GM19351 (cell line): Measurements from ENCODE around the gene DSCAML1.

Experiments
- ATAC-seq: cut with Tn5 transposase; IDR thresholded peaks from one replicate; pipeline ENCODE4 v1.9.1; 2021; ENCODE audit warnings: mild to moderate bottlenecking, moderate library complexity; ENCODE audit not compliant: unreplicated experiment

Gene DSCAML1

GRCh38 chr11:117535850-117536411 is 261.1 kb downstream of the DSCAML1 start:
- no peak for ATAC-seq

DNA sequence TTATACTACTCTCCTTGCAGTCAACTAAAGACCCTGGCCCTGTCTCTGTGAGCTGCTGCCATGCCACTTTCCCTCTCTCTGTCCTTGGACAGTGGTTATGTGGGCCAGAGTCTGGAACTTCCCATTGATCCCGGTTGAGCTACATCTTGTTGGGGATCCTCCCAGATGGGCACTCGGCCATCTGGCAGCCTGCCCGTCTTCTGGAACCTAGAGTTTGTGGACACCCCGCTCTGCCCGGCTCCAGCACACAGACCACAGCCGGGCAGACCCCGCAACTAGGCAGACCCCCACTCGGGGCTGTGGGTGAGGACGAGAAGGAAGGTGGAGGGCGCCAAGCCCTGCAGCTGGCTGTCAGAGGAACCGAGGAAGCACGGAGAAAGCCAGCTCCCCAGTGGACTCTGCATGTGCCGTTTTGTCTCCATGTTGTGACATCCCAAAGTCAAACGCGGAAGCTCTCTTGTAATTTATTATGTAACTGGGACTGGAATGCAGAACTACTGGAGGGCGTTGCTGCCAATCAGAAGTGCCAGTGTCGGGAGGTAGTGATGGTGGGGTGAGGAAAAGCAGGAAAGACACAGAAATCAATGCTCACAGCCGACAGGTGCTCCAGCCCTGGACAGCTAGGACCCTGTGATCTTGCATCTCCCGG is 261.7 kb downstream of the DSCAML1 start:
- ATAC-seq = no peak

GRCh38 chr11:117532568-117532967 is 264.4 kb downstream of the DSCAML1 start:
- no peak for ATAC-seq

GRCh38 chr11:117529816-117530215 is 267.2 kb downstream of the DSCAML1 start:
- no peak for ATAC-seq

DNA sequence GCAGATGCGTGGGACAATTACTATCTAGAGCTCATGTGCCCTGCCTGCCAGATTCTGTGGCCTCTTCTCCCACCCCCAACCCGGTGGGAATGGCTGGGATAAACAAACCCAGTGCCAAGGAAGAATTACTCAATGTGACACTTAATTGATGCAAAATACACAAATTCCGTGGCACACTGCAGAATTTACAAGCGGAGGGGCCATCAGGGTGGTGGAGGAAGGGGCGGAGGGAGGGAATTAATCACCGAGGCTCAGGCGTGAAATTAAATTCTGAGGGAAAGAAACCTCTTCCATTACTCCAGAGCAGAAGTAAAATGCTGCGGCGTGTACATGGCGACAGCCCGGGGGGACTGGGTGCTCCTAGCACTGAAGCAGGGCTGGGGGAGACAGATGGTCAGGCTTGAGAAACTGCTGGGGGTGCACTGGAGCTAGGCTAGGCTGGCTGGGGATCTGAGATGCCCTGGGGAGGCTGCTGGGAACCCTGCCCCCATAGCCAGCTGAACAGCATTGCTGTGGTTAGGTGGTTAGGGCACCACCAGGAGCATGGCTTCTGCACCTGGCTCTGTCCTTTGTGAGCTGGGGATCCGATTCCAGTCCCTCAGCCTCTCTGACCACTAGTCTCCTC is 268.8 kb downstream of the DSCAML1 start:
- no peak for ATAC-seq

GRCh38 chr11:117527271-117527670 is 269.7 kb downstream of the DSCAML1 start:
- ATAC-seq = no peak

- no peak for ATAC-seq
These were observed 271.0 kb downstream of the DSCAML1 start for GRCh38 chr11:117525866-117526542.

GRCh38 chr11:117524468-117525183 is 272.4 kb downstream of the DSCAML1 start:
- no peak for ATAC-seq

DNA sequence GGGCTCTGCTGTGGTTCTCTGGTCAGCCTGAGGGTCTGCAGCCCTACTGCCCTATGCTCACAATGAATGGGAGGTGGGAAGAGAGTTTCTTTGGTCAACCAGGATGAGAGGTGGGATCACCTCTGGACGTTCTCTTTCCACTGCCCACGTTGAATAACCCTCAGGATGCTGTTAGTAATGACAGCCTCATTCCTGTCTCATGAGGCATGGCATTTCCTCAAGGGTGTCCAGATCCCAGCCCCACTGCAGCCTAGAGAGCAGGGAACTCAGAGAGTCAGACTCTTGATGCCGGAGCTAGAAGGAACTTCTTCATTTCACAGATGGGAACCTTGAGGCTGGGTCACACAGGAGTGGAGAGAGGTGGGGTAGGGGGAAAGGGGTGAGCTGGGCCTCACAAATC is 273.3 kb downstream of the DSCAML1 start:
- no peak for ATAC-seq

DNA sequence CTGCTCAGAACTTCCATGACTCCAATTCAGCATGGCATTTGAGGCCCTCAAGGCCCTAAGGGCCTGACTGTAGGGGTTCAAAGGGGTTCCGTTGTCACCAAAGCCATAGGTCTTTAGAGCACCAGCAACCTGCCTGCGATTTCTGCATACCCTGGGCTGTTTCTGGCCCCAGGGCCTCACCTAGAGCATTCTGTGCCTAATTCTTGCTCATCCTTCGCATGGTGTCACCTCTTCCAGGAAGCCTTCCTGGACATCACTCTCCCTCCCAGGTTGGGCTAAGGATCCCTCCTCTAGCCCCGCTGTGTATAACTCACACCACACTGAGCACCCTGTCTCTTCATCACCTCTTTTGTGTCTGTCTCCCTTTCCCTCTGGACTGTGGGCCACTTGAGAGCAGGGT is 275.0 kb downstream of the DSCAML1 start:
- ATAC-seq = no peak

- ATAC-seq = no peak
These were observed 276.1 kb downstream of the DSCAML1 start for GRCh38 chr11:117520966-117521365.

DNA sequence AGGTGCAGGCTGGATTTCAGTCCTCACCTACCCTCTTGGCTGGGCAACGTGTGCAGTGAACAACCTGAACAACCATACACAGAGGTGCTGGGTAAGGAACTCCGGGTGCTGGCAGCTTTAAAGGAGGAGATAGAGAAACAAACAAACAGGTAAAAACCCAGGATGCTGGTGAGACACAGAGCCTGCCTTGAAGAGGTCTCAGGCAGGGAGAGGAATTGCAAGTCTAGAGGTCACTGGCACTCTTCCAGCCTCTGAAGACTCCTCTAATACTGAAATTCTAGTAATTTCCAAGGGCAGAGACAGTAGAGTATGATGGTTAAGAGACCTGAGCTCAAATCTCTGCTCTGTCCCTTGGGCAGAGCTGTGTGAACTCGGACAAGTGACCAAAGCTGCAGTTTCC is 276.8 kb downstream of the DSCAML1 start:
- ATAC-seq = no peak

GRCh38 chr11:117519590-117519989 is 277.4 kb downstream of the DSCAML1 start:
- no peak for ATAC-seq

DNA sequence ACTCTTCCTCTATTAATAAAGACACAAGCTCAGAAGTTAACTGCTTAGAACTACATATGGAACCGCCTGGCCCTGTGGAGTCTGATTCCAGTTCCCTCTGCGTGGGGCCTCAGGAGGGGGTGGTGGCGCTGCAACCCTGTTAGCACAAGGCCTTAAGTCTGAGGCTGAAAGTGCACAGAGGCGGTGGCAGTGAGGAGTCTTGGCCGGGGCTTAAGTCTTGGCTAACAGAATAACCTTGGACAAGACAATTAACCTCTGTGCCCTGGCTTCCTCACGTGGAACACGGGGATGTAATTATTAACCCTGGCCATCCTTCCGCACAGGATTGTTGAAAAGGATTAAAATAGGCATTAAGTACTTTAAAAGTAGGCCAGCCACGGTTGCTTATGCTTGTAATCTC is 277.8 kb downstream of the DSCAML1 start:
- no peak for ATAC-seq

- ATAC-seq = no peak
These were observed 278.6 kb downstream of the DSCAML1 start for GRCh38 chr11:117518455-117518854.

DNA sequence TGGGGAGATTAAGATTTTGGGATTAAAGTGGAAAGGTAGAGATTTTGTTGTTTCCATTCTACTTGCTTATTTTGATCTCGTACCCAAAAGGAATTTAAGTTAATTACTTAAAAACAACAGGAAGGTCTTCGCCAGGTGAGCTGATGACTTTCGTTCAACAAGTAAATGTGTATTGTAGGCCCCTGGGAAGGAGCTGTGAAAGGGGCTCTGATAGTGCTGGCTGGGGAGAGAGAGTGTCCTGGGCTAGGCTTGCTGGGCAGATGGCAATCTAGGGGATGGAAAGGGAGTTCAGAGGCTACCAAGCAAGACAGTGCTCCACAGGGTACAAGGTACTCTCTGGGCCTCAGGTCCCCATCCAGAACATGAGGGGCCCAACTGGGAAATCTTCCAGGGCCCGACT is 279.9 kb downstream of the DSCAML1 start:
- ATAC-seq = no peak

GRCh38 chr11:117515892-117516787 is 280.9 kb downstream of the DSCAML1 start:
- ATAC-seq = no peak

DNA sequence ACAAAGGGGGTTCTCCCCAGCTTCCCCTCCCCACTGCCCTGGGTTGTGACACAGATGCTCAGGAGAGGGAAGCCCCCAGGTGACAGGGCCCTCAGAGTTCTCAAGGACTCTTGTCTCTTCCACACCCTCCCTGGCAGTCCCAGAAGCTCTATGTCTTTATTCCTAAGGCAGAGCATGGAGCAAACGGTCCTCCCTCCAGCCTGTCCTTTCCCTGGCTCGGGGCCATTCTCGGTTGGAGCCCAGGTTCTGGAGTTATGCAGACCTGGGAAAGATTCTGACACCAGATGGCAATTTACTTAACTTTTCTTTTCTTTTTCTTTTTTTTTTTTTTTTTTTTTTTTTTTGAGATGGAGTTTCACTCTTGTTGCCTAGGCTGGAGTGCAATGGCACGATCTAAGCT is 282.8 kb downstream of the DSCAML1 start:
- ATAC-seq = no peak

- ATAC-seq = no peak
These were observed 283.4 kb downstream of the DSCAML1 start for GRCh38 chr11:117513666-117514065.

DNA sequence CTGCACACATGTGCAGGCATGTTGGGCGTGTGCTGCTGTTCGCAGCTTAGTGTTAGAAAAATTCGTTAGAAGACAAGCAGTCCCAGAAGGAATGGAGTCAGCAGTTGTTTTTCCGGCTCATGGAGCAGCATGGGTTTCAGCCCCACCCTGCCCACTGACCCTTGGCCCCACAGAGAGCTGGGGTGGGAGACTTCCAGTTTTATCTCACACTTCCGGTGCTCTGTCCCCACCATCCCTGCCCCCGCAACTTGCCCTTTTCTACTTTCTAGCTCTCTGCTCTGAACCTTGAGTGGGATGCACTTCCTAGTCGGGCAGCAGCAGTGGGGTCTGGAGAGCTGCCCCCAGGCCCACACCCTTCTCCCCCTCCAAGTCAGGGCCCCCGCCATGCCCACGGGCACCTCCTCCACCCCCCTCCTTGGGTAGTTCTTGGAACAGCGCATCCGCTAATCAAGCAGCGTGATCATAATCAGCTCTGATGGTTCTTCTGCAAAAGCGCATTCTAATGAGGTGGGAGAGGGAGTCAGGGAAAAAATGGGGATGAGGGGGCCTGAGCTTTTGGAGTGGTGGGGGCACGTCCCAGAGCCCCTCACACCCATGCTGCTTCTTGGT is 285.0 kb downstream of the DSCAML1 start:
- ATAC-seq = no peak
